Measurements from ENCODE around the gene GSK3A.
A peak's percentile ranks its signal among the peaks of the same experiment; 100 is the strongest.

Gene GSK3A

GRCh38 chr19:42253245-42254088, 11.1 kb upstream of the GSK3A start:
- peak overlapping the region; percentile 86 for H3K4me3 ChIP-seq (ENCODE audit: low read depth in 1 of 2, low read length in 2 of 2)
- peaks cover 32 to 43% of the 10 kb centered on the region in 2 donors for H3K4me1 ChIP-seq (ENCODE audit: control insufficient read depth in 1 of 2, insufficient read depth in 2 of 2, low read length in 2 of 2)

DNA sequence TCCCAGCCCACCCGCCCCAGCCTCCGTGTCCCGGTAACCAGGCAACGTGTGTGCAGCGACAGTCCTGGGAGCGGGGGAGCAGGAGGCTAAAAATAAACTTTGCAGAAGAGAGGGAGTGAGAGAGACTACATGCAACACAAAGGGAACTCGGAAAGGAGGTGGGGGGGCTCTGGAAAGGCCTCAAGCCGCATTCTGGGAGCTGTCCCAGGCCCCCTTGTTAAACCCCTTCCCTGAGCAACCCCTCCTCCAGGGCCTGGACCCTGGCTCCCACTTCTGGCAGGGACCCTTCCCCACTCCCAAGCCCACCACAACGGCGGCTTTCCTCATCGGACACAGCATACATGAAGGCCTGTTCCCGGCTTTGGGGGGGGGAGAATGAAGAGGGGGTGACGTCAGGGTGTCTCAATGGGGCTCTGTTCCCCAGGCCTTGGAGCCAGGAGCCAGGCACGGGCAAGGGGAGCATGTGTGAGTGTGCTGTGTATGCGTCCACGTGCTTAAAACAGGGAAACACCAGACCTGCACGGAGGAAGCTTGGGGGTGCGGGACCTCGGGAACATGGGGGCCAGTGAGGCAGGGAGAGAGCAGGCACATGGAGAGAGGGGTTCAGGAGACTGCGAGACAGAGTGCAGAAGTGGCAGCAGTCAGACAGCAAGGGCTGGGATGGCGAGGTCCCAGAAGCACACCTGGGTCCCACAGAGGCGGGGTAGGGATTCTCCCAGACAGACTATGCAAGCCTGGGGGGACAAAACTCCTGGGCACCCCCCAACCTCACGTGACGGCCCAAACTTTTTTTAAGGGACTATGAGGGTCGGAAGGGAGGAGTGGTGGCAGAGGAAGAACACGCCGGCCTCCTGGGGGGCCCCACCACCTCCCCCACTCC, 10.2 kb upstream of the GSK3A start:
- Histone ChIP-seq H3K27me3 (ENCODE audit: control insufficient read depth in 1 of 2, insufficient read depth in 2 of 2, low read length in 2 of 2) (no peaks in the 10 kb centered on the region), H3K36me3 (ENCODE audit: control insufficient read depth in 1 of 2, insufficient read depth in 2 of 2, low read length in 2 of 2) (peaks cover 6 to 19% of the 10 kb centered on the region in 2 donors), H3K9ac (ENCODE audit: low read depth in 1 of 2, low read length in 2 of 2) (peak overlapping the region; percentile 82 to 84), H3K27ac (ENCODE audit: low read depth, low read length) (peak overlapping the region; percentile 89), H3K9me3 (ENCODE audit: control insufficient read depth in 1 of 2, low read length in 2 of 2) (no peaks in the 10 kb centered on the region), H3K4me1 (ENCODE audit: control insufficient read depth in 1 of 2, insufficient read depth in 2 of 2, low read length in 2 of 2) (peaks cover 32 to 40% of the 10 kb centered on the region in 2 donors), H3K4me3 (ENCODE audit: low read depth in 1 of 2, low read length in 2 of 2) (peak overlapping the region; percentile 83 to 86)

More at GRCh38 chr19:42253245-42254088, 11.1 kb upstream of the GSK3A start:
- H3K9ac ChIP-seq (ENCODE audit: low read depth in 1 of 2, low read length in 2 of 2) = peak overlapping the region; percentile 84 to 90
- H3K27ac ChIP-seq (ENCODE audit: low read depth, low read length) = peak overlapping the region; percentile 97
- peaks cover 6 to 16% of the 10 kb centered on the region in 2 donors for H3K36me3 ChIP-seq (ENCODE audit: control insufficient read depth in 1 of 2, insufficient read depth in 2 of 2, low read length in 2 of 2)
- no peaks in the 10 kb centered on the region for H3K9me3 ChIP-seq (ENCODE audit: control insufficient read depth in 1 of 2, low read length in 2 of 2)
- no peaks in the 10 kb centered on the region for H3K27me3 ChIP-seq (ENCODE audit: control insufficient read depth in 1 of 2, insufficient read depth in 2 of 2, low read length in 2 of 2)

- H3K9me3 ChIP-seq (ENCODE audit: control insufficient read depth in 1 of 2, low read length in 2 of 2) = no peaks in the 10 kb centered on the region
- peak overlapping the region; percentile 30 to 36 for H3K4me3 ChIP-seq (ENCODE audit: low read depth in 1 of 2, low read length in 2 of 2)
- no peak overlapping the region for H3K27ac ChIP-seq (ENCODE audit: low read depth, low read length)
- H3K27me3 ChIP-seq (ENCODE audit: control insufficient read depth in 1 of 2, insufficient read depth in 2 of 2, low read length in 2 of 2) = no peaks in the 10 kb centered on the region
- peaks cover 6 to 19% of the 10 kb centered on the region in 2 donors for H3K36me3 ChIP-seq (ENCODE audit: control insufficient read depth in 1 of 2, insufficient read depth in 2 of 2, low read length in 2 of 2)
- H3K4me1 ChIP-seq (ENCODE audit: control insufficient read depth in 1 of 2, insufficient read depth in 2 of 2, low read length in 2 of 2) = peaks cover 32 to 40% of the 10 kb centered on the region in 2 donors
- H3K9ac ChIP-seq (ENCODE audit: low read depth in 1 of 2, low read length in 2 of 2) = peak overlapping the region in 1 of 2 donors; percentile 26
These were observed 9.4 kb upstream of the GSK3A start for GRCh38 chr19:42251572-42252358.

DNA sequence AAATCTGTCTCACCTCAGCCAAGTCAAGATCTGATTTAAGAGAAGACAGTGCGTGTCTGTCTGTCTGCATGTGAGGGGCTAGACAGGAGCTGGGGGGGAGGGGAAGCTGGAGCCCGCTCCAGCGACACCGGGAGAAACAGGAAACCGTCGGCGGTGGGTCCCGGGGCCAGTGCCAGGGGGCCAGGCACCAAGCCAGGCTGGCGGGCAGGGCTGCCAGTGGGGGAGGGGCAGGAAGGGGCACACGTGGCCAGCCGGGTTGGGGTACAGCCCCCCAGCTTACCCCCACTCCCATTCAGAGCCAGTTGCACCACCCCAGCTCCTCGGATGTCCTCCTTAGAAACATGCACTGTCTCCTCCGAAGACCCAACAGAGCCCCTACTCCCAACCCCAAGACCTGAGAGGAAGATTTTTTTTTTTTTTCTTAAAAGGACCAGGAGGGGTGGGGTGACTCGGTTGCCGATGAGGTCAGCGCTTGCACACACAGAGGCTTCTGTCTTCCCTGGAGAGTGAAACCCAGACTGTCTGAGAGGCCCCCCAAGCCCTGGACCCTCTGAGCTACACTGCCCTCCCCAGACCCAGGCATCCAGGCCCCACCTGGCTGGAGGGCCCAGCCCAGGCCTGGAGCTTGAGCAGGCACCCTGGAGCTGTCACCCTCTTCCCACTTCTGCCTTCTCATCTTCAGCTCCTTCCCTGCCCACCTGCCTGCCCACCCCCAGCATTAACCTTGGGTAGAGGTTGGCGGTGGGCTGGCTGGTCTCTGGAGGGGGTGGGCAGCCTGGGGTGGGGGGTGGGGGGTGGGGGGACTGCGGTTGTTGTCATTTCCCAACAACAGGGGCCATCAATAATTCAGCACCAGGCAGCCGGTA, 8.5 kb upstream of the GSK3A start:
- H3K27ac ChIP-seq (ENCODE audit: low read depth, low read length) = no peak overlapping the region
- H3K36me3 ChIP-seq (ENCODE audit: control insufficient read depth in 1 of 2, insufficient read depth in 2 of 2, low read length in 2 of 2) = peaks cover 6 to 19% of the 10 kb centered on the region in 2 donors
- H3K9me3 ChIP-seq (ENCODE audit: control insufficient read depth in 1 of 2, low read length in 2 of 2) = no peaks in the 10 kb centered on the region
- H3K27me3 ChIP-seq (ENCODE audit: control insufficient read depth in 1 of 2, insufficient read depth in 2 of 2, low read length in 2 of 2) = no peaks in the 10 kb centered on the region
- no peak overlapping the region for H3K4me3 ChIP-seq (ENCODE audit: low read depth in 1 of 2, low read length in 2 of 2)
- peak overlapping the region in 1 of 2 donors; percentile 26 for H3K9ac ChIP-seq (ENCODE audit: low read depth in 1 of 2, low read length in 2 of 2)
- peaks cover 24 to 34% of the 10 kb centered on the region in 2 donors for H3K4me1 ChIP-seq (ENCODE audit: control insufficient read depth in 1 of 2, insufficient read depth in 2 of 2, low read length in 2 of 2)

DNA sequence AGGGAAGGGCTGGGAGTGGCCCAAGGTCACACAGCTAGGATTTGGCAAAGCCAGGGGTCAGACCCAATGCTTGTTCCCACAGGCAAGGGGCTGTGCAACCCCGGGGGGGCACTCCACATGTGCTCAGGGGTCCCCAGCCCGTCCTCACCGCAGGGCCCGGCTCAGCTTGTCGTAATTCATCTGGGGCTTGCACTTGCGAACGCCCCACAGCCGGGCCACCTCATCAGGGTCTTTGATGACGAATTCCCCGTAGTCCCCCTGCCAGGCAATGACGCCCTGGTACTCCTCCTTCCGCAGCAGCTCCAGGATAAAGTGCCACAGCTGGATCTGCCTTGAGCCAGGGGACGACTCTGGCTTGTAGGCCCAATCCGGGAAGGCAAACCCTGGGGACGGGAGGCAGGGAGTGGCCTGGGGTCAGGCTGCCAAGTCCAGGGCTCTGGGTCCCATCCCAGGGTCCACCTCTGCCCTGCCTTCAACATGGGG, 7.8 kb upstream of the GSK3A start:
- Histone ChIP-seq H3K27me3 (ENCODE audit: control insufficient read depth in 1 of 2, insufficient read depth in 2 of 2, low read length in 2 of 2) (no peaks in the 10 kb centered on the region), H3K4me1 (ENCODE audit: control insufficient read depth in 1 of 2, insufficient read depth in 2 of 2, low read length in 2 of 2) (peaks cover 21 to 29% of the 10 kb centered on the region in 2 donors), H3K27ac (ENCODE audit: low read depth, low read length) (no peak overlapping the region), H3K9ac (ENCODE audit: low read depth in 1 of 2, low read length in 2 of 2) (no peak overlapping the region), H3K4me3 (ENCODE audit: low read depth in 1 of 2, low read length in 2 of 2) (no peak overlapping the region), H3K9me3 (ENCODE audit: control insufficient read depth in 1 of 2, low read length in 2 of 2) (no peaks in the 10 kb centered on the region), H3K36me3 (ENCODE audit: control insufficient read depth in 1 of 2, insufficient read depth in 2 of 2, low read length in 2 of 2) (peaks cover 6 to 19% of the 10 kb centered on the region in 2 donors)

DNA sequence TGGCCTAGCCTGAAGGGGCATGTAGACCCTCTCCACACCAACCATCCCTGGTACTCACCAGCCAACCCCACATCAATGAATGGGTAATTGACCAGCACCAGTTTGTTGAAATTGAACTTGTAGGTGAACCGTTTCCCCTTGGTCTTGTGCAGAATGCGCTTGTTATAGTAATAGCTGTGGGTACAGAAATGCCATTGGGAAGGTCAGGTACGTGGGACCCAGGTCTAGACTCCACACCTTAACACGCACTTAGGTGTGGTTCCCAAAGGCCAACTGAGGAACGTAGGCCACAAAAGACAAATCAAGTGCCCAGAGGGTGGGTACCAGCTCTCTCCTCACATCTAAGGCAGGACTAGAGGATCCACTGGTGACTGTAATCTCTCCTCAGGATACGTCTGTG, 7.4 kb upstream of the GSK3A start:
- Histone ChIP-seq H3K9ac (ENCODE audit: low read depth in 1 of 2, low read length in 2 of 2) (no peak overlapping the region), H3K9me3 (ENCODE audit: control insufficient read depth in 1 of 2, low read length in 2 of 2) (no peaks in the 10 kb centered on the region), H3K36me3 (ENCODE audit: control insufficient read depth in 1 of 2, insufficient read depth in 2 of 2, low read length in 2 of 2) (peaks cover 6 to 19% of the 10 kb centered on the region in 2 donors), H3K27ac (ENCODE audit: low read depth, low read length) (no peak overlapping the region), H3K27me3 (ENCODE audit: control insufficient read depth in 1 of 2, insufficient read depth in 2 of 2, low read length in 2 of 2) (no peaks in the 10 kb centered on the region), H3K4me3 (ENCODE audit: low read depth in 1 of 2, low read length in 2 of 2) (no peak overlapping the region), H3K4me1 (ENCODE audit: control insufficient read depth in 1 of 2, insufficient read depth in 2 of 2, low read length in 2 of 2) (peaks cover 21 to 34% of the 10 kb centered on the region in 2 donors)

- no peaks in the 10 kb centered on the region for H3K27me3 ChIP-seq (ENCODE audit: control insufficient read depth in 1 of 2, insufficient read depth in 2 of 2, low read length in 2 of 2)
- no peak overlapping the region for H3K4me3 ChIP-seq (ENCODE audit: low read depth in 1 of 2, low read length in 2 of 2)
- H3K27ac ChIP-seq (ENCODE audit: low read depth, low read length) = no peak overlapping the region
- H3K9ac ChIP-seq (ENCODE audit: low read depth in 1 of 2, low read length in 2 of 2) = no peak overlapping the region
- H3K4me1 ChIP-seq (ENCODE audit: control insufficient read depth in 1 of 2, insufficient read depth in 2 of 2, low read length in 2 of 2) = peaks cover 21 to 34% of the 10 kb centered on the region in 2 donors
- peaks cover 6 to 19% of the 10 kb centered on the region in 2 donors for H3K36me3 ChIP-seq (ENCODE audit: control insufficient read depth in 1 of 2, insufficient read depth in 2 of 2, low read length in 2 of 2)
- H3K9me3 ChIP-seq (ENCODE audit: control insufficient read depth in 1 of 2, low read length in 2 of 2) = no peaks in the 10 kb centered on the region
These were observed 6.8 kb upstream of the GSK3A start for GRCh38 chr19:42249149-42249750.

GRCh38 chr19:42248270-42249148, 6.1 kb upstream of the GSK3A start:
- H3K27me3 ChIP-seq (ENCODE audit: control insufficient read depth in 1 of 2, insufficient read depth in 2 of 2, low read length in 2 of 2) = no peaks in the 10 kb centered on the region
- peaks cover 21 to 40% of the 10 kb centered on the region in 2 donors for H3K4me1 ChIP-seq (ENCODE audit: control insufficient read depth in 1 of 2, insufficient read depth in 2 of 2, low read length in 2 of 2)
- no peak overlapping the region for H3K4me3 ChIP-seq (ENCODE audit: low read depth in 1 of 2, low read length in 2 of 2)
- no peak overlapping the region for H3K27ac ChIP-seq (ENCODE audit: low read depth, low read length)
- peaks cover 6 to 19% of the 10 kb centered on the region in 2 donors for H3K36me3 ChIP-seq (ENCODE audit: control insufficient read depth in 1 of 2, insufficient read depth in 2 of 2, low read length in 2 of 2)
- no peak overlapping the region for H3K9ac ChIP-seq (ENCODE audit: low read depth in 1 of 2, low read length in 2 of 2)
- H3K9me3 ChIP-seq (ENCODE audit: control insufficient read depth in 1 of 2, low read length in 2 of 2) = no peaks in the 10 kb centered on the region
